Prostate gland (tissue), 2 donors: ENCODE measurements around the gene ARL3. TPM values are rescaled to one million over a fixed set of nuclear protein-coding genes. Genes with fewer than 3 reads are reported as not detected.

Experiments used
- DNase-seq: peaks from one replicate; pipeline ENCODE4 v3.0.0-alpha.2; 2019; ENCODE audit warnings: low spot score
- H3K27ac ChIP-seq, 2 donors: fragments of 200-600 bp; sonication (generic); 2 replicates each; pipeline ENCODE4 v1.5.1; 2017 to 2019
- H3K27me3 ChIP-seq: fragments of 200-600 bp; sonication (generic); replicated peaks from 2 replicates; pipeline ENCODE4 v1.5.1; 2019; ENCODE audit not compliant: insufficient read depth
- H3K36me3 ChIP-seq, 2 donors: fragments of 200-600 bp; sonication (generic); 1 replicate in 1 of 2; 2 replicates in 1 of 2; pipeline versions ENCODE4 v1.5.1 to v1.8.1; 2017 to 2019
- H3K4me1 ChIP-seq: fragments of 200-600 bp; sonication (generic); replicated peaks from 2 replicates; pipeline ENCODE4 v1.5.1; 2019
- H3K4me3 ChIP-seq, 2 donors: fragments of 200-600 bp; sonication (generic); 2 replicates each; pipeline ENCODE4 v1.5.1; 2017 to 2019
- H3K9me3 ChIP-seq: fragments of 200-600 bp; sonication (generic); 2 replicates; pipeline ENCODE4 v1.5.1; 2017
- POLR2A ChIP-seq: fragments of 450-650 bp; IDR thresholded peaks from one replicate; pipeline ENCODE4 v1.6.1; 2016; ENCODE audit warnings: antibody characterized with exemption, mild to moderate bottlenecking
- POLR2AphosphoS5 ChIP-seq: sonication (generic); formaldehyde crosslinking; IDR thresholded peaks from one replicate; pipeline ENCODE4 v1.6.1; 2017; ENCODE audit warnings: antibody characterized with exemption
- WGBS: methylation state at CpG from one replicate; pipeline ENCODE4 v1.1.5; 2018; 5-methylcytosine and 5-hydroxymethylcytosine counted together
- intact Hi-C: fragments of 100-400 bp; cut with DNase I; formaldehyde crosslinking; loops from one replicate; pipeline ENCODE4 v1.14.2; 2022
- total RNA-seq, 2 donors: library from RNA; depleted of rRNA; stranded (reverse); fragments of >200 nt; gene quantifications; one replicate each; pipeline ENCODE4 v1.1.0, GENCODE V29; 2016
- TF ChIP-seq, protein P1 (sequence below), 4 experiments: fragments of 200-600 bp in 2 of 4; fragments of 450-650 bp in 2 of 4; sonication (generic) in 2 of 4; IDR thresholded peaks; 1 replicate in 3 of 4; 2 replicates in 1 of 4; pipeline ENCODE4 v1.5.1; 2016 to 2019; ENCODE audit warnings: antibody characterized with exemption in 4 of 4, mild to moderate bottlenecking in 2 of 4, moderate library complexity in 2 of 4

The ARL3 gene
- total RNA-seq, 2 donors from 2014 or later: 8.0 to 8.5 TPM

DNA sequence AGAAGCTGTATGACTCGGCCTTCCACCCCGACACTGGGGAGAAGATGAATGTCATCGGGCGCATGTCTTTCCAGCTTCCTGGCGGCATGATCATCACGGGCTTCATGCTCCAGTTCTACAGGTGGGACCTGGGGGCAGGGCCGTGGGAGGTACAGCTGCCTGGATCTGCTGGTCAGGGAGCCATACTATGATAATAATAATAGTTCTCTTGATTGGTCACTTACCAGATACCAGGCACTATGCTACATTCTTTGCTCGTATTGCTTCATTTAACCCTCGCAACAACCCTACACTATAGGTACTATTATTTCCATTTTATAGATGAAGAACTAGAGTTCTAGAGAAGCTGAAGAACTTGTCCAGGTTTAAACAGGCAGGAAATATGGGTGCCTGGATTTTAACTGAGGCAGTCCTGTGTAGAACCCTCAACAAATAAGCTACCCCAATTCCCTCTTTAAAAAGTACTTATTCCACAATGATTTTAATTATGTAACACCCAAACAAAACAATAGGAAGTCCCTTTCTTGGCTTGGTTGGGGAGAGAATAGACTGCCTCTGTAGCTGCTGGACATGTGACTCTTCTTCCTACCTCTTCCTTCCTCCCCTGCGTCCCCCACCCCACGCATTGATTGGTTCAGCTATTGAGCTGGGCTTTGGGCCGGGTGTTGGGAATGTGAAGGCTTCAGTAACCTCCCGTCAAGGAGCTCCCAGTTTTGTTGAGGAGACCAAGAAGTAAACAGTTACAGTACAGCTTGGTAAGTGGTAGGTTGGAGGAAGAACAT is 13.0 kb upstream of the ARL3 start:
- no peak overlapping the region for H3K4me3 ChIP-seq
- intact Hi-C loops: loop anchor here (10.0 kb wide), 2 partner anchors 348 to 518 kb away; partner anchors contain the start of gene RPEL1
- TF ChIP-seq, protein P1, sequence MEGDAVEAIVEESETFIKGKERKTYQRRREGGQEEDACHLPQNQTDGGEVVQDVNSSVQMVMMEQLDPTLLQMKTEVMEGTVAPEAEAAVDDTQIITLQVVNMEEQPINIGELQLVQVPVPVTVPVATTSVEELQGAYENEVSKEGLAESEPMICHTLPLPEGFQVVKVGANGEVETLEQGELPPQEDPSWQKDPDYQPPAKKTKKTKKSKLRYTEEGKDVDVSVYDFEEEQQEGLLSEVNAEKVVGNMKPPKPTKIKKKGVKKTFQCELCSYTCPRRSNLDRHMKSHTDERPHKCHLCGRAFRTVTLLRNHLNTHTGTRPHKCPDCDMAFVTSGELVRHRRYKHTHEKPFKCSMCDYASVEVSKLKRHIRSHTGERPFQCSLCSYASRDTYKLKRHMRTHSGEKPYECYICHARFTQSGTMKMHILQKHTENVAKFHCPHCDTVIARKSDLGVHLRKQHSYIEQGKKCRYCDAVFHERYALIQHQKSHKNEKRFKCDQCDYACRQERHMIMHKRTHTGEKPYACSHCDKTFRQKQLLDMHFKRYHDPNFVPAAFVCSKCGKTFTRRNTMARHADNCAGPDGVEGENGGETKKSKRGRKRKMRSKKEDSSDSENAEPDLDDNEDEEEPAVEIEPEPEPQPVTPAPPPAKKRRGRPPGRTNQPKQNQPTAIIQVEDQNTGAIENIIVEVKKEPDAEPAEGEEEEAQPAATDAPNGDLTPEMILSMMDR (IDR thresholded peaks at IDR 0.05): no peak
- TF ChIP-seq POLR2AphosphoS5: no peak
- no peak for TF ChIP-seq POLR2A
- no peaks in the 10 kb centered on the region for H3K36me3 ChIP-seq
- 74% methylated on average over 13 of the region's 13 CpGs for WGBS
- no peak overlapping the region for H3K27ac ChIP-seq
- H3K4me1 ChIP-seq: no peaks in the 10 kb centered on the region
- DNase-seq: no peak
- no peaks in the 10 kb centered on the region for H3K9me3 ChIP-seq
- no peaks in the 10 kb centered on the region for H3K27me3 ChIP-seq

DNA sequence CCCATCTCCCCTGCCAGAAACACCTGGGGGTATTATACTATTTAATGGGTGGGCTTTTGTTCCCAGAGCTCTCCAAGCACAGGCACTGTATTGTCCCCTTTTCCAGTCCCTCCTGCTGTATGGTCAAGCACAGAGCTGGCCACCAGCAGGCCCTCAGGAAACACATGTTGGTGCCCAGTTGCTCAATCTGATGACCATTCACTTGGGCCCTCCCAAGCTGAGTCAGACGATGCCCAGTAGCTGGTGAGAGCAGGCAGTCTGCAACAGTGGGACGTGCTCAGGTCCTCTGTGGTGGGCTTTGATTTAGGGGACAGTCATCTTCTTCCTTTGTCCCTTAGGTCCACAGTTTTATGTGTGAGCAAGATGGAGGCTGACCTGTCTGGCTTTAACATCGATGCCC is 12.1 kb upstream of the ARL3 start:
- Histone ChIP-seq H3K4me1 (no peaks in the 10 kb centered on the region), H3K4me3 (no peak overlapping the region), H3K27ac (no peak overlapping the region), H3K36me3 (no peaks in the 10 kb centered on the region), H3K27me3 (no peaks in the 10 kb centered on the region), H3K9me3 (no peaks in the 10 kb centered on the region)
- no peak for TF ChIP-seq POLR2A
- TF ChIP-seq, protein P1 (IDR thresholded peaks at IDR 0.05): no peak
- TF ChIP-seq POLR2AphosphoS5: no peak
- no peak for DNase-seq
- WGBS: 76% methylated on average over 3 of the region's 3 CpGs
- intact Hi-C loops: loop anchor here (10.0 kb wide), 2 partner anchors 349 to 519 kb away; partner anchors contain the start of gene RPEL1

DNA sequence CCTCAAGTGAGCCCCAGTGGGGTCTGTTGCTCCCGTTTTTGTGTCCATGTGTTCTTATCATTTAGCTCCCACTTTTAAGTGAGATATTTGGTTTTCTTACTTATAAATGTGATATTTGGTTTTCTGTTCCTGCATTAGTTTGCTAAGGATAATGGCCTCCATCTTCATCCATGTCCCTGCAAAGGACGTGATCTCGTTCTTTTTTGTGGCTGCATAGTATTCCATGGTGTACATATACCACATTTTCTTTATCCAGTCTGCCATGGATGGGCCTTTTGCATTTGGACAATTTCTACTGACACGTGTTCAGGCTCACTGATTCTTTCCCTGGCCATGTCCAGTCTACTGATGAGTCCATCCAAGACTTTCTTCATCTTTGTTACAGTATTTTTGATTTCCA is 9.8 kb upstream of the ARL3 start:
- DNase-seq: no peak
- no peaks in the 10 kb centered on the region for H3K36me3 ChIP-seq
- H3K4me1 ChIP-seq: no peaks in the 10 kb centered on the region
- TF ChIP-seq POLR2AphosphoS5: no peak
- TF ChIP-seq, protein P1 (IDR thresholded peaks at IDR 0.05): no peak
- TF ChIP-seq POLR2A: no peak
- no peaks in the 10 kb centered on the region for H3K27me3 ChIP-seq
- intact Hi-C loops: loop anchor here (10.0 kb wide), 2 partner anchors 351 to 521 kb away; partner anchors contain the start of gene RPEL1
- no peaks in the 10 kb centered on the region for H3K9me3 ChIP-seq
- no peak overlapping the region for H3K4me3 ChIP-seq
- H3K27ac ChIP-seq: no peak overlapping the region
- 96% methylated on average over 4 of the region's 4 CpGs for WGBS

DNA sequence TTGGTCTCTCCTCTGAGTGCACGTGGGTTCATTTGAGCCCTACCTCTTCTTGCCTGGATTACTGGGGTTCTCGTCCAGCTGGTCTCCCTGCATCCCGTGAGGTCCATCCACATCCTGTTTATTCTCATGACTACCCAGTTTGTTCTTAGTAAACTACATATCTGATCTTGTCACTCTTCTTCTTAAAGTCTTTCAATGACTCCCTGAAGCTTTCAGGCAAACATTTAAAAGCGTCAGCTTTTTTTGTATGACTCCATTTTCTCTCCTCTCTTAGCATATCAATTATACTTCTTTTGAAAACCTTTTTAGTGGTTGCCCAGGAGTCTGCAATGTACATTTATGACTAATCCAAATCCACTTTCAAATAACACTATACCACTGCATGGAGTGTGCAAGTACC is 7.8 kb upstream of the ARL3 start:
- 51% methylated on average over 4 of the region's 4 CpGs for WGBS
- no peak overlapping the region for H3K27ac ChIP-seq
- H3K27me3 ChIP-seq: no peaks in the 10 kb centered on the region
- H3K4me3 ChIP-seq: no peak overlapping the region
- TF ChIP-seq POLR2AphosphoS5 (no peak), POLR2A (no peak)
- TF ChIP-seq, protein P1 (IDR thresholded peaks at IDR 0.05): no peak
- no peak for DNase-seq
- H3K9me3 ChIP-seq: no peaks in the 10 kb centered on the region
- H3K4me1 ChIP-seq: no peaks in the 10 kb centered on the region
- intact Hi-C loops: loop anchor here (10.0 kb wide), 2 partner anchors 353 to 523 kb away; partner anchors contain the start of gene RPEL1
- no peaks in the 10 kb centered on the region for H3K36me3 ChIP-seq
